ENCODE data around the gene SEMA5A.

DNA sequence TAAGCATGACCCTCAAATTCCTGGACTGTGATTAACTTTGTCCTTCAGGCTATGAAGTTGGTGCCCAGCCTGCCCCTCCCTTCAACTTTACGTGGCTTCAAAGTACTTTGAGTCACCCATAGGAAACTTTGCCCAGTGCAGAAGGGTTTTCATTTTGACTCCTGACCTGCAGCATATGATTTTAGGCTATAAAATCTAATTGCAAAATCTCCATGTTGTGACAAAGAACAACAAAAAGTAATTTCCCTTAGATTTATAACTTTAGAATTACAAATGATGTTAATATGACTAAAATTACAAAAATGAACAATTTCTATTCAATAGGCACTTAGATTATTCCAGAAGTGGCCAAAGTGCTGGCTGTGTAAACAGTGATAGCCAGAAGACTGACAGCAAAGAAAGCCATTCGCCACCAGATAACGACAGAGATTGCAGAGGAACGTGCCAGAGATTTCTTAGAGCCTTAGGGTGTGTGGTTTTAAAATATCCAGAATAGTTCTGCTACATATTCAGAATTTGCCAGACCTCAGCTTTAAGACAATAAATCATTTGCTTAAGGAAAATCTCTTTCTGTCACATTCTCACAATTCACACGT, 197.4 kb downstream of the SEMA5A start:
- TF ChIP-seq, protein P1, sequence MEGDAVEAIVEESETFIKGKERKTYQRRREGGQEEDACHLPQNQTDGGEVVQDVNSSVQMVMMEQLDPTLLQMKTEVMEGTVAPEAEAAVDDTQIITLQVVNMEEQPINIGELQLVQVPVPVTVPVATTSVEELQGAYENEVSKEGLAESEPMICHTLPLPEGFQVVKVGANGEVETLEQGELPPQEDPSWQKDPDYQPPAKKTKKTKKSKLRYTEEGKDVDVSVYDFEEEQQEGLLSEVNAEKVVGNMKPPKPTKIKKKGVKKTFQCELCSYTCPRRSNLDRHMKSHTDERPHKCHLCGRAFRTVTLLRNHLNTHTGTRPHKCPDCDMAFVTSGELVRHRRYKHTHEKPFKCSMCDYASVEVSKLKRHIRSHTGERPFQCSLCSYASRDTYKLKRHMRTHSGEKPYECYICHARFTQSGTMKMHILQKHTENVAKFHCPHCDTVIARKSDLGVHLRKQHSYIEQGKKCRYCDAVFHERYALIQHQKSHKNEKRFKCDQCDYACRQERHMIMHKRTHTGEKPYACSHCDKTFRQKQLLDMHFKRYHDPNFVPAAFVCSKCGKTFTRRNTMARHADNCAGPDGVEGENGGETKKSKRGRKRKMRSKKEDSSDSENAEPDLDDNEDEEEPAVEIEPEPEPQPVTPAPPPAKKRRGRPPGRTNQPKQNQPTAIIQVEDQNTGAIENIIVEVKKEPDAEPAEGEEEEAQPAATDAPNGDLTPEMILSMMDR (IDR thresholded peaks at IDR 0.05), result no peak
- TF ChIP-seq POLR2A (IDR thresholded peaks at IDR 0.05), result no peak
